WERI-Rb-1 (cell line): ENCODE data around the gene SEMA5A.

Experiments used
- DNase-seq: peaks from one replicate; pipeline ENCODE4 v3.0.0-alpha.2; 2020
- H3K27ac ChIP-seq: fragments of 250-450 bp; sonication (Bioruptor Pico); 2 replicates; pipeline ENCODE4 v1.5.1; 2020; ENCODE audit warnings: mild to moderate bottlenecking, moderate library complexity
- H3K27me3 ChIP-seq: fragments of 250-450 bp; sonication (Bioruptor Pico); 2 replicates; pipeline ENCODE4 v1.5.1; 2021; ENCODE audit warnings: mild to moderate bottlenecking, low read depth, moderate library complexity; ENCODE audit not compliant: insufficient read depth, severe bottlenecking
- H3K36me3 ChIP-seq: fragments of 250-450 bp; sonication (Bioruptor Pico); 2 replicates; pipeline ENCODE4 v1.5.1; 2020; ENCODE audit warnings: mild to moderate bottlenecking, moderate library complexity
- H3K4me3 ChIP-seq: 2 replicates; pipeline ENCODE4 v1.5.1; 2011; ENCODE audit warnings: low read depth, mild to moderate bottlenecking, control low read depth, low read length
- H3K9me3 ChIP-seq: fragments of 250-450 bp; sonication (Bioruptor Pico); 2 replicates; pipeline ENCODE4 v1.5.1; 2021; ENCODE audit warnings: mild to moderate bottlenecking, moderate library complexity; ENCODE audit not compliant: severe bottlenecking
- CTCF ChIP-seq: IDR thresholded peaks from 2 replicates; pipeline ENCODE4 v1.5.1; 2011; ENCODE audit warnings: low read depth, mild to moderate bottlenecking, control low read depth, inconsistent platforms, low read length

SEMA5A gene

GRCh38 chr5:9121597-9121996 is 424.3 kb downstream of the SEMA5A start:
- Histone ChIP-seq H3K36me3 (no peaks in the 10 kb centered on the region), H3K27me3 (no peaks in the 10 kb centered on the region), H3K27ac (no peak overlapping the region), H3K9me3 (no peaks in the 10 kb centered on the region), H3K4me3 (no peak overlapping the region)
- no peak for TF ChIP-seq CTCF
- no peak for DNase-seq

GRCh38 chr5:9118852-9119251 is 427.0 kb downstream of the SEMA5A start:
- Histone ChIP-seq H3K27ac (no peak overlapping the region), H3K36me3 (no peaks in the 10 kb centered on the region), H3K27me3 (no peaks in the 10 kb centered on the region), H3K9me3 (no peaks in the 10 kb centered on the region), H3K4me3 (no peak overlapping the region)
- DNase-seq: no peak
- no peak for TF ChIP-seq CTCF

GRCh38 chr5:9115093-9115492 is 430.8 kb downstream of the SEMA5A start:
- Histone ChIP-seq H3K27ac (no peak overlapping the region), H3K36me3 (no peaks in the 10 kb centered on the region)
- TF ChIP-seq CTCF: no peak

GRCh38 chr5:9112520-9113291 is 433.2 kb downstream of the SEMA5A start:
- H3K27ac ChIP-seq: no peak overlapping the region
- no peaks in the 10 kb centered on the region for H3K9me3 ChIP-seq
- TF ChIP-seq CTCF: no peak
- DNase-seq: no peak
- no peak overlapping the region for H3K4me3 ChIP-seq
- H3K36me3 ChIP-seq: no peaks in the 10 kb centered on the region
- no peaks in the 10 kb centered on the region for H3K27me3 ChIP-seq

More at GRCh38 chr5:9115093-9115492, 430.8 kb downstream of the SEMA5A start:
- H3K4me3 ChIP-seq: no peak overlapping the region
- no peak for DNase-seq
- no peaks in the 10 kb centered on the region for H3K27me3 ChIP-seq
- H3K9me3 ChIP-seq: no peaks in the 10 kb centered on the region

- no peak for TF ChIP-seq CTCF
- Histone ChIP-seq H3K9me3 (no peaks in the 10 kb centered on the region), H3K27ac (no peak overlapping the region), H3K36me3 (no peaks in the 10 kb centered on the region), H3K27me3 (no peaks in the 10 kb centered on the region), H3K4me3 (no peak overlapping the region)
- DNase-seq: no peak
Observed at GRCh38 chr5:9108162-9108561, 437.7 kb downstream of the SEMA5A start.

GRCh38 chr5:9105851-9106250 is 440.0 kb downstream of the SEMA5A start:
- no peaks in the 10 kb centered on the region for H3K36me3 ChIP-seq
- no peaks in the 10 kb centered on the region for H3K27me3 ChIP-seq
- no peak overlapping the region for H3K4me3 ChIP-seq
- TF ChIP-seq CTCF: no peak
- DNase-seq: no peak
- no peak overlapping the region for H3K27ac ChIP-seq
- H3K9me3 ChIP-seq: no peaks in the 10 kb centered on the region
